GM10847 (cell line): ENCODE results near the gene C4orf51.

Experiments
- POLR2A ChIP-seq: IDR thresholded peaks from 2 replicates; pipeline ENCODE4 v1.6.1; 2011; ENCODE audit not compliant: insufficient read length; ENCODE audit errors: extremely low read depth

Gene C4orf51

DNA sequence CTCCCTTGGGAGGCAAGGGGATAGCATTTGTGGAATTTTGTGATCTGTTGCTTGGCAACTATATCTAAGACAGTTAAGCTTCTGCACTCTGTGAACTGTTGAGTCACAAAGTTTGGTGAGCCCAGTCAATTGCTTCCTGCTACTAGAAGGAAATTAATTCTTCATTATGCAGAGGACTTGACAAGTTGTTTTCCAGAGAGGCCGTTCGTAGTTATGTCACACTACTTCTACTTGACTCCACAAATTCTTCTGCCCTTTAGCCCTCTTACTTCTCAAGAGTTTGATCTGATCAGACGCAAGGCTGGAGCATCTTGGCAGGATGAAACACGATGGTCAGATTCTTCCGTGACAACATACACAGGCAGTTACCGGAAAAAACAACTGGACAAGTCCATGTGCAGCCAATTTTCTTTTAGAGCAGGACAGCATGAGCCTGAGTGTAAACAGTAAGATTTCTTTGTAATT lies at the start of gene C4orf51:
TSS of gene C4orf51 (plus strand) at position 156 of the 465 bp plus-strand sequence. CDS start at position 214, 58 bp downstream.
- no peak for TF ChIP-seq POLR2A

DNA sequence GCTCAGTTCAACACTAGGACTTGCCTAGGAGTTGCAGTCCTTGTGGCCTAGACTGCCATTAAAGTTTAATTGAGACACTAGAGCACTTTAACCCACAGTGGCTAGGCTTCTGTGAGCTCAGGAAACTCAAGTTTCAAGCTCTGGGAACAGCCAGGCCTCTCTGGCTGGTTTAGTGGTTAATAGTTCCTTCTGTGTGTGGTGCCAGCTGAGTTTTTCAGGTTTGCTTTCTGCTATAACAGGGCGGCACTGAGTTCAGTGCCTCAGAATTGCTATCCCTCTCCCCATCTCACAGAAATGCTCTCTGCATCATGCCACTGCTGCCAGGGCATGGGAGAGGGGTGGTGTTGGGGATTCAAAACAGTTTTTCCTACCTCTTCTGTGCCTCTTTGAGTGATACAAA lies 44.8 kb upstream of the C4orf51 start:
- TF ChIP-seq POLR2A = no peak

DNA sequence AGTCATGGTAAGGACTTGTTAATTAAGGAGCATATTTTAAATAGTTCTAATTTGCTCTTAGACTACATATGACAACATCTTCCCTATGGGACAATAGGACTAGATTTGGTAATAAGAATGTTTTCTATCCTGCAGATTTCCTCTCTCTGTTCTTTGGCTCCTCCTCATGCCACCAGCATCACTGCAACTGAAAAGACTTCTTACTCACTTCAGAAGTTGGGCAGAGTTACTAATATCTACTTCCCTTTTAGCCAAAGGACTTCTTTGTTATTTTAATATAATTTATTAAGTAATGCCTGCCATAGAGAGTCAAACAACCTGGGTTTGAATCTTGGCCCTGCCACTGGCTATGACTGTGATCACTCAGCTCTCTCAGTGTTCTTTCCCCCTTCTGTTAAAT lies 44.3 kb upstream of the C4orf51 start:
- no peak for TF ChIP-seq POLR2A

DNA sequence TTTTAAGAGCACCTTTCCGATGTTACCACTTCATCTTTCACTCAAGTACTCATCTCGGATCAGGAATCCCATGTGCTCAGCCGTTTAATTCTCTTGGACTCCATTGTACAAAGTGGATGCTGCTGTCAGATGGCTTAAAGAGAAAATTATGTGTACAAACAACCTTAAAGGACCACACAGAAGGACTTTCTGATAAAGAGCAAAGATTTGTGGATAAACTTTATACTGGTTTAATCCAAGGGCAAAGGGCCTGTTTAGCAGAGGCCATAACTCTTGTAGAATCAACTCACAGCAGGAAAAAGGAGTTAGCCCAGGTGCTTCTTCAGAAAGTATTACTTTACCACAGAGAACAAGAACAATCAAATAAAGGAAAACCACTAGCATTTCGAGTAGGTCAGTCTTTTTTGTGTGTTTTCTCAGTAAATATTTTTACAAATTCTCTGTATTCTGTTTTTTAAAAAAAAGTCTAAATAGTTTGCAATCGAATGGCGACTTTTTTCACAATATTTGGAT lies 40.7 kb upstream of the C4orf51 start:
- TF ChIP-seq POLR2A = no peak

DNA sequence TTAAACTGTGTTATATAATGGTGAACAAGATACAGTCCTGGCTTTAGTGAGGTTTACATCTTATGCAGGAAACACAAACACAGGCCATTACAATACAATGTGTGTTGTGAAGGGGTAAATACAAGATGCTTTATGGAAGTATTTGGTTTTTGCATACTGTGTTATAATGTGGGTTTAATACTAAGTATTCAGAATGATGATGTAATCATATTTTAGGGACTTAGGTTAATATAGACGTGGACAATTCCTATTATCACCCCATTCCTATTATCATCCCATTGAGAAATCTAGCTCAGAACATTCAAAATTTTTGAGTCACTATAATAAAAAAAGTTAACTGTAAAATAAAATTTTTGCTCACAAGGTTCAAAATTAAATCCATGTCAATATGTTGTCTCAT lies 36.7 kb upstream of the C4orf51 start:
- no peak for TF ChIP-seq POLR2A

DNA sequence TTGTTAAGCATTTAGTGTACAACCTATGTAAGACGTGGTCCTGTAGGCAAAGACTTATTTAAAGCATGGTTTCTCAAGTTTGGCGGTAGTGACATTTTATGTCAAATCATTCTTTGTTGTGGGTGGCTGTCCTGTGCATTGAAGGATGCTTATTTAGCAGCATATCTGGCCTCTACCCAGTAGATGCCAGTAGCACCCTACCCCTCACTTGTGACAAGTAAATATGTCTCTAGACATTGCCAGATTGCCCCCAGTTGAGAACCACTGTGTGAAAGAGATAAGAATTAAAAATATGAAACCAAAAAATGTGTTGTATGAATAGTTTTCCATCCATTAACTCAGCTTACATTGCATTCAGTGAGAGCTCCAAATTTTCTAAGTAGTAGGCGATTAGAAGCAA lies 35.2 kb upstream of the C4orf51 start:
- TF ChIP-seq POLR2A = no peak

DNA sequence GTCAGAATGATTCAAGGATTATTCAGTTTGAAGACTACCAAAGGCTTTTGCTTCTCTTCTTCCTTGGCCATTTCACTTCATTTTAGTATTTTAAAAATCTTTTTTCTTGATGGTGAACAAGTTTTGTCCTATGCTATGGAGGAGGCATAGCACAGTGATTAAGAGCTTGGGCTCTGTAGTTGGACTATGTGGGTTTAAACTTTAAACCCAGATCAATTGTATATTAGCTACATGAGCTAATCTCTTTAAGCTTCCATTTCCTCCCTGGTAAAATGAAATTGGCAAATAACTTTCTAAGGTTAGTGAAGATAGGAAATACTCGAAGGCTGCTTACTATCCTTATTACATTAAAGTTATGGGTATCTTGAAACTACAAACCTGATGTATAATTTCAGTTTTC lies 23.8 kb upstream of the C4orf51 start:
- TF ChIP-seq POLR2A = no peak

DNA sequence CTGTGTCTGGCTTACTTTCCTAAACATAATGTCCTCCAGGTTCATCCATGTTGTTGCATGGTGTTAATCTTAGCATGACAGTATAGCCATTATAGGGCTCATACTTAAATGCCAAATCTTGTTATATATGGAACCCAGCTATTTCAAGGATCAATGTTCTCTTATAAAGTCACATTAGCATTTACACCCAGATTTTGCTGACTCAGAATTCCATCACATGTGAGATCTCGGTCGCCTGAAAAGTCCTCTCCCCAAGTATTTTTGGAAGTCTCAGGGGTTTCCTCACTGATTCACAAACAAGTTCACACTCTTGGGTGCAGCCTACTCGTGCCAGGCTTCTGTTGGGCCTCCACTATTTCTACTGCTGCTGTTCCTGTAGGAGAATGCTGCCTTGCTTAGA lies 19.9 kb upstream of the C4orf51 start:
- no peak for TF ChIP-seq POLR2A

DNA sequence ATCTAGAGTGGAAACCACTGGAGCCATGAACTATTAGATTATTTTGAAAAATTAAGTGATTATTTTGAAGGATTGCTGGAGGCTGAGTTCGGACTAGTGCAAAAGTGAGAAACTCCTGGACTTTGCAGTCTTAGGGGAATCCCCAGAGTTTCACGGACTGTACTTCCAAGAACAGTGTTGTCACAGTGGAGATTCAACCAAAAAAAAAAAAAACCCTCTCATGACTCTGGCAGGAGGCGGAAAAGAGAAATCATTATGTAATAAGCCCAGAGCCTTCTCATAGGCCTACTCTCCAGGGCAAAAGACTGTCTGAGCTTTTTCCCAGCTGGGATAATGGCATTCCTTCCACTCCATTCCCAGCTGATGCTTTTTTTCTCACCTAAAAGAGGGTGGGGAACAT lies 16.8 kb upstream of the C4orf51 start:
- TF ChIP-seq POLR2A = no peak

DNA sequence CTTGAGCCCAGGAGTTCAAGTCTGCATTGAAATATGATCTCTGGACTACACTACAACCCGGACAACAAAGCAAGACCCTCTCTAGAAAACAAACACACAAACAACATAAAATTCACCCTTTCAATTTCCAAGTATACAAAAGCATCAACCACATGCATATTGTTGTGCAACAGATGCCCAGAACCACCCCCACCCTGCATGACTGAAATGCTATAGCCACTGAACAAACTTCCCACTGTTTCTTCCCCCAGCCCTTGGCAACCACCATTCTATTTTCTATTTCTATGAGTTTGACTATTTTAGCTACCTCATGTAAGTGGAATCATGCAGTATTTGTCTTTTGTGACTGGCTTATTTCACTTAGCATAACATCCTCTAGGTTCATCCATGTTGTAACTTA lies 14.2 kb upstream of the C4orf51 start:
- TF ChIP-seq POLR2A = no peak

DNA sequence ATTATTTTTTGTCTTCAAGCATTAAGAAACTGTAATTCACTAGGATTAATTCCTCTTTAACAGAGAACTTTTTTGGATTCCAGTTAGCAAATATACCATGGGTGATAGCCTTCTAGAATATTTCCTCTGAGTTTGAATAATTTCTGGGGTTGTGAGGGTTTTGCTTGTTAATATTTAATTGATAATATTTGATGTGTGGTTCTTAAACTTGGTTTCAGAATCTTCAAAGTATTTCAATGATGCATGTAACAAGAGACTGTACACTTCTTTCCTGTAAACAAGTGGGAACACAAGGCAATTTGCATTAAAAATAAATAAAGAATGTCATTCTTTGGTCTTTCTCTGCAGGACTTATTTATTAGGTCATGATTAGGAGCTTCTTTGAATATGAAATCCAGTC lies 9.5 kb upstream of the C4orf51 start:
- no peak for TF ChIP-seq POLR2A

DNA sequence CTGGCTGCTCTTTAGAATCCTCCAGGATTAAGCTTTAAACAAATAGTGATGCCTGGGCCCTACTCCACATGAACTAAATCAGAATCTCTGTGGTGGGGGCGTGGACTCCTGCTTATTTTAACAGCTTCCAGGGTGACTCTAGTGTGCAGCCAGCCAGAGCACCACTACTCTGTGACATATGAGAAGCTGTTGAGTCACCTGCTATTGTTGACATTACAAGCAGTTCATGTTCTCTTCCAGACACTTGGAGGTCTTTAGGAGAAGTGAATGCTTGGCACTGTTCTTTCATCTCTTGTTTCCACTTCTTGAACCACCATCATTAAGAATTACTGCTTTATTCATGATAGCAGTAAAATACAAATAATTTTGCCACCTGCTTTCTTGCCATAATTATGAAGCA lies 426 bp upstream of the C4orf51 start:
- TF ChIP-seq POLR2A = no peak

DNA sequence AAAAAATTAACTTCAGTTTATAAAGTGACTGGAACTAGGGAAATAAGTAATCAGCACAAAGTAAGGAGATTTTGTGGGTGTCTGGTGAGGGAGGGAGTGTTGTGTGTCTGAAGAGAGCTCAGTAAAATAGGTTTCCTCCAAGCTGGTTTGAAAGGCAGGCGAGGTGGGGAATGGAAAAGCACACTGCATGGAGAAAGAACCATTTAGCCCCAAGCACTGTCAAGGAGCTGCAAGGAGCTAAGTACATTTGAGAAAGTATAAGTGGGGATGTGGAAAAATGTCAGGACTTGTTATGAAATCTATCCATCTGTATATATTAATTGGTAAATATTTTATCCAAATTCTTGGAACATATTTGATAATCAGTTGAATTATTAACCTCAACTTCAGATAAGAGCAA lies 956 bp downstream of the C4orf51 start:
- no peak for TF ChIP-seq POLR2A

DNA sequence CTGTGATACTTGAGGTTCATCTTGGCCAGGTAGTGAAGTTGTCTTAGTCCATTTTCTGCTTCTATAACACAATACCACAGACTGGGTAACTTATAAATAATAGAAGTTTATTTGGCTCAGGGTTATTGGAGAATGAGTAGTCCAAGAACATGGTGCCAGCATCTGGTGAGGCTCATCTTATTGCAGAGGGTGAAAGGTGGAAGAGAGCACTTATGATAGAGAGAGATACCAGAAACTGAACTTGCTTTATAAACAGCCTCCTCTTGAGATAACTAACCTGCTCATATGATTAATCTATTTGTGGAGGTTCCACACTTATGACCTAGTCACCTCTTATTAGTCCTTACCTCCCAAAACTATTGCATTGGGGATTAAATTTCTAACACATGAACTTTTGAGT lies 1.6 kb downstream of the C4orf51 start:
- no peak for TF ChIP-seq POLR2A

DNA sequence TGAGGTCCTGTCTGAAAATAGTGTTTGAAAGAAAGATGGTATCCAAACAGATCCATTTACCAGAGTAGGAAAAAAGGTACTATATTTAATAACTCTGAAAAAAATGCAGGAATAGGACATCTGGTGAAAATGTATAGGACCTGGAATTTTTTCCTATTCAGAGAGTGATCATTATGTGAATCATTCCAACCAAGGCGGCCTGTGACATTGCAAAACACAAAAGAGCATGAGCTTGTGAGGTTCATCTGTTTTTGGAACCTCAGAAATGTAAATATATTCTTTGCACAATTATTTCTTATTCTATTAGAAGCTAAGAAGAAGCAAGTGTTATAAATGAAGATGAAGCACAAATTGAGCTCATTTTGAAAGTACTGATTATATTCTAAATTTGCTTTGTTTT lies 2.0 kb downstream of the C4orf51 start:
- TF ChIP-seq POLR2A = no peak

DNA sequence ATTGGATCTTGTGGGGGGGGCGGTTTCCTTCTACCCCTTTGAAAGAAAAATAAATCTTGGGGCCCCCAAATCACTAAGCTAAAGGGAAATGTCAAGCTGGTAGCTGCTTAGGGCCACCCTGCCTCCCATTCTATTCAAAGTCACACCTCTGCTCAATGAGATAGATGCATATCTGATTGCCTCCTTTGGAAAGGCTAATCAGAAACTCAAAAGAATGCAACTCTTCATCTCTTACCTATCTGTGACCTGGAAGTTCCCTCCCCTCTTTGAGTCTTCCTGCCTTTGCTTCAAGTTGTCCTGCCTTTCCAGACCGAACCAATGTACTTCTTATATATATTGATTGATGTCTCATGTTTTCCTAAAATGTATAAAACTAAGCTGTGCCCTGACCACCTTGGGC lies 7.0 kb downstream of the C4orf51 start:
- no peak for TF ChIP-seq POLR2A

DNA sequence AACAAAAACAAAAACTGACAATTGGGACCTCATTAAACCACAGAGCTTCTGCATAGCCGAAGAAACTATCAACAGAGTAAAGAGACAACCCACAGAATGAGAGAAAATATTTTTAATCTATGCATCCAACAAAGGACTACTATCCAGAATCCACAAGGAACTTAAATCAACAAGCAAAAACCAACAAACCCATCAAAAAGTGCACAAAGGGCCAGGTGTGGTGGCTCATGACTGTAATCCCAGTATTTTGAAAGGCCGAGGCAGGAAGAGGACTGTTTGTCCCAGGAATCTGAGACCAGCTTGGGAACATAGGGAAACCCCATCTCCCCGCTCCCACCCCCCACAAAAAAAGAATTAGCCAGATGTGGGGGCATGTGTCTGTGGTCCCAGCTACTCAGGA lies 10.7 kb downstream of the C4orf51 start:
- no peak for TF ChIP-seq POLR2A

DNA sequence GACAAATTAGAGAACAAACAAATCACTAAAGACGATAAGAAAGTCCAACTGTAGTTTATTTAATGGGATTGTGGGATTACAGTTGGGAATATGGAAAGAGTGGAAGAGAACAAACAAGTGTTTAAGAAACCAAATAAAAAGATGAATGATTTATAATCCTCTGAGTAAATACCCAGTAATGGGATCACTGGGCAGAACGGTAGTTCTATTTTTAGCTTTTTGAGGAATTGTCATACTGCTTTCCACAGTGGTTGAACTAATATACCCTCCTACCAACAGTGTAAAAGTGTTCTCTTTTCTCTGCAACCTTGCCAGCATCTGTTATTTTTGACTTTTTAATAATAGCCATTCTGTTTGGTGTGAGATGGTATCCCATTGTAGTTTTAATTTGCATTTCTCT lies 15.0 kb downstream of the C4orf51 start:
- no peak for TF ChIP-seq POLR2A
